GM12878 (cell line): ENCODE results near the gene CDKN1B. TPM values are rescaled to one million over a fixed set of nuclear protein-coding genes. Genes with fewer than 3 reads are reported as not detected.

Experiments
- ATAC-seq: fragments of 200-7000 bp; cut with Tn5 transposase; 3 replicates; pipeline ENCODE4 v1.9.1; 2020; ENCODE audit warnings: mild to moderate bottlenecking, moderate library complexity
- BruUV-seq: library from RNA; stranded (reverse); fragments of 400-500 nt; replicated peaks from 2 replicates; lab custom pipeline; 2021; lab: Mats Ljungman, UMichigan
- CTCF ChIA-PET: fragments of 300-600 bp; sonication (Branson Sonifier 250); formaldehyde crosslinking; extraction: SDS; loops from one replicate; lab custom pipeline; 2021; ENCODE audit warnings: inconsistent platforms; lab: Yijun Ruan, JAX
- POLR2A ChIA-PET: fragments of 350-600 bp; formaldehyde crosslinking; extraction: SDS; loops from one replicate; lab custom pipeline; 2021; ENCODE audit warnings: inconsistent platforms; lab: Charles Lee
- RAD21 ChIA-PET: fragments of 300-600 bp; sonication (Branson Sonifier 250); formaldehyde crosslinking; loops from one replicate; lab custom pipeline; 2023; ENCODE audit warnings: antibody characterized with exemption; ENCODE audit not compliant: unreplicated experiment; lab: Charles Lee
- SMC1A ChIA-PET: fragments of 300-600 bp; sonication (Branson Sonifier 250); formaldehyde crosslinking; loops from one replicate; lab custom pipeline; 2023; ENCODE audit not compliant: unreplicated experiment, uncharacterized antibody; lab: Charles Lee
- DNase-seq: peaks from one replicate; pipeline ENCODE4 v3.0.0-alpha.2; 2011; ENCODE audit warnings: low read depth, low spot score
- FAIRE-seq: peaks from 3 replicates; lab custom pipeline; 2011; peaks lifted over from hg19 to GRCh38; lab: Jason Lieb, UNC
- H2AFZ ChIP-seq: 2 replicates; pipeline ENCODE4 v1.6.0; 2011; ENCODE audit warnings: low read depth, low read length, control low read depth; ENCODE audit not compliant: control insufficient read depth
- H3K27ac ChIP-seq: 2 replicates; pipeline ENCODE4 v1.5.1; 2011; ENCODE audit warnings: control low read depth; ENCODE audit not compliant: control insufficient read depth, insufficient read depth
- H3K27me3 ChIP-seq, 2 experiments: replicated peaks in 1 of 2; 2 replicates each; pipeline versions ENCODE4 v1.6.0 to v1.6.1; 2011; ENCODE audit warnings: low read length in 1 of 2; ENCODE audit not compliant: control insufficient read depth in 2 of 2, insufficient read depth in 2 of 2
- H3K36me3 ChIP-seq, 2 experiments: 2 replicates each; pipeline ENCODE4 v1.5.1; 2011; ENCODE audit warnings: low read length in 1 of 2; ENCODE audit not compliant: control insufficient read depth in 2 of 2, insufficient read depth in 2 of 2
- H3K4me1 ChIP-seq: 2 replicates; pipeline ENCODE4 v1.6.1; 2011; ENCODE audit warnings: mild to moderate bottlenecking, low read length, moderate library complexity, mixed read lengths; ENCODE audit not compliant: control insufficient read depth, insufficient read depth
- H3K4me2 ChIP-seq: 2 replicates; pipeline ENCODE4 v1.6.0; 2011; ENCODE audit warnings: control low read depth; ENCODE audit not compliant: control insufficient read depth, insufficient read depth
- H3K4me3 ChIP-seq: fragments of 200-600 bp; sonication (generic); 2 replicates; pipeline ENCODE4 v1.5.1; 2016
- H3K79me2 ChIP-seq: 2 replicates; pipeline ENCODE4 v1.6.0; 2011; ENCODE audit warnings: low read length; ENCODE audit not compliant: control insufficient read depth, insufficient read depth
- H3K9ac ChIP-seq: 2 replicates; pipeline ENCODE4 v1.8.0; 2011; ENCODE audit warnings: low read length, control low read depth, mixed read lengths; ENCODE audit not compliant: control insufficient read depth, insufficient read depth
- H3K9me3 ChIP-seq: replicated peaks from 3 replicates; pipeline ENCODE4 v1.5.1; 2011; ENCODE audit warnings: mild to moderate bottlenecking, low read length; ENCODE audit not compliant: control insufficient read depth, insufficient read depth
- H4K20me1 ChIP-seq: 2 replicates; pipeline ENCODE4 v1.6.0; 2011; ENCODE audit not compliant: control insufficient read depth, insufficient read depth
- ASH2L ChIP-seq: fragments of 300-600, 200-600 bp; sonication (generic); IDR thresholded peaks from 2 replicates; pipeline ENCODE4 v1.6.1; 2017; ENCODE audit warnings: low read depth, mild to moderate bottlenecking, borderline replicate concordance
- EED ChIP-seq: sonication (generic); IDR thresholded peaks from 2 replicates; pipeline ENCODE4 v1.6.1; 2016; ENCODE audit warnings: antibody characterized with exemption, low read depth
- EP300 ChIP-seq, 2 experiments: fragments of 150-350 bp in 1 of 2; IDR thresholded peaks; 2 replicates each; pipeline ENCODE4 v1.6.1; 2011 to 2012; ENCODE audit warnings: low read depth in 2 of 2, low read length in 2 of 2, borderline replicate concordance in 1 of 2, improper control_type of control experiment in 1 of 2, inconsistent platforms in 1 of 2; ENCODE audit not compliant: control insufficient read depth in 1 of 2
- JUNB ChIP-seq: IDR thresholded peaks from 2 replicates; pipeline ENCODE4 v1.6.1; 2016; ENCODE audit warnings: antibody characterized with exemption, mild to moderate bottlenecking
- NFIC ChIP-seq: IDR thresholded peaks from 2 replicates; pipeline ENCODE4 v1.6.1; 2012; ENCODE audit warnings: low read depth, mild to moderate bottlenecking, inconsistent platforms, low read length, moderate library complexity
- RAD51 ChIP-seq: fragments of 450-650 bp; IDR thresholded peaks from 2 replicates; pipeline ENCODE4 v1.6.1; 2016; ENCODE audit warnings: moderate library complexity, mild to moderate bottlenecking, inconsistent platforms
- SIX5 ChIP-seq: IDR thresholded peaks from 2 replicates; pipeline ENCODE4 v1.6.1; 2011; ENCODE audit warnings: mild to moderate bottlenecking, low read depth, low read length, moderate library complexity; ENCODE audit not compliant: severe bottlenecking
- SMAD1 ChIP-seq: fragments of 450-650 bp; IDR thresholded peaks from 2 replicates; pipeline ENCODE4 v1.6.1; 2018; ENCODE audit warnings: mild to moderate bottlenecking, low read depth; ENCODE audit not compliant: partially characterized antibody
- TBL1XR1 ChIP-seq: IDR thresholded peaks from 2 replicates; pipeline ENCODE4 v1.6.1; 2012; ENCODE audit warnings: low read depth, low read length, improper control_type of control experiment
- ZNF384 ChIP-seq: IDR thresholded peaks from 2 replicates; pipeline ENCODE4 v1.6.1; 2012; ENCODE audit warnings: low read depth, mild to moderate bottlenecking, low read length, improper control_type of control experiment, borderline replicate concordance
- ZNF622 ChIP-seq: fragments of 450-650 bp; IDR thresholded peaks from 2 replicates; pipeline ENCODE4 v1.6.1; 2017; ENCODE audit warnings: mild to moderate bottlenecking, inconsistent platforms
- ZSCAN29 ChIP-seq: fragments of 450-650 bp; IDR thresholded peaks from 2 replicates; pipeline ENCODE4 v1.6.1; 2017; ENCODE audit warnings: mild to moderate bottlenecking, moderate library complexity
- in situ Hi-C: fragments of 300-500 bp; cut with MboI; formaldehyde crosslinking; loops from 9 replicates; pipeline ENCODE4 v1.14.3; 2018; ENCODE audit warnings: mixed read lengths
- intact Hi-C: fragments of 100-400 bp; cut with micrococcal nuclease; formaldehyde crosslinking; loops from one replicate; pipeline ENCODE4 v1.14.2; 2022; ENCODE audit not compliant: unreplicated experiment
- polyA plus RNA-seq, 11 experiments: library from polyadenylated mRNA; depleted of rRNA in 4 of 11; unstranded in 6 of 11; stranded (reverse) in 5 of 11; fragments of >200 nt; fragmentation: Nextera tagmentation in 4 of 11; fragmentation: Illumina TruSeq in 1 of 11; extraction: Ambion mirVana in 4 of 11; extraction: Trizol in 1 of 11; gene quantifications; 1 replicate in 1 of 11; 2 replicates in 10 of 11; pipeline versions ENCODE4 v1.2.1 to v1.2.3, GENCODE V29; 2011 to 2016; ENCODE audit warnings: inconsistent platforms in 2 of 11, missing spikeins in 2 of 11, low read depth in 1 of 11
- total RNA-seq, 4 experiments: library from RNA; depleted of rRNA in 3 of 4; stranded (reverse); fragments of >200 nt in 3 of 4; fragmentation: Illumina TruSeq in 1 of 4; extraction: Trizol in 1 of 4; gene quantifications; 2 replicates each; pipeline versions ENCODE4 v1.2.1 to v1.2.3, GENCODE V29; 2013 to 2021
- TF ChIP-seq, protein P1 (sequence below): fragments of 450-650 bp; IDR thresholded peaks from 2 replicates; pipeline ENCODE4 v1.6.1; 2017; ENCODE audit warnings: mild to moderate bottlenecking, moderate library complexity
- TF ChIP-seq, protein P2 (sequence below): fragments of 450-650 bp; formaldehyde crosslinking; IDR thresholded peaks from 2 replicates; pipeline ENCODE4 v1.4.0; 2020; ENCODE audit warnings: mild to moderate bottlenecking, moderate library complexity
- TF ChIP-seq, protein P3 (sequence below): IDR thresholded peaks from 2 replicates; pipeline ENCODE4 v1.6.1; 2011; ENCODE audit warnings: low read depth, low read length, improper control_type of control experiment, borderline replicate concordance

CDKN1B gene
- total and polyA plus RNA-seq, 10 of the 15 experiments (the other 5 are each of a cell fraction or from before 2014, with no cell fraction given) = 4.2 to 39.1 (median 23.1) TPM

- H3K27ac ChIP-seq = no peak overlapping the region
- H4K20me1 ChIP-seq = no peaks in the 10 kb centered on the region
- POLR2A ChIA-PET = interaction anchor here (1.8 kb wide), 1 partner anchor 11 kb away, joined by 18 read pairs; no protein-coding TSS in a partner anchor
- no peaks in the 10 kb centered on the region for H3K4me1 ChIP-seq
- no peak overlapping the region for H3K4me2 ChIP-seq
- H3K9me3 ChIP-seq = no peaks in the 10 kb centered on the region
- no peaks in the 10 kb centered on the region for H3K27me3 ChIP-seq
- DNase-seq (no peak), FAIRE-seq (no peak), ATAC-seq (no peak)
- no peak overlapping the region for H3K4me3 ChIP-seq
- CTCF ChIA-PET = interaction anchor here (0.7 to 2.0 kb wide), 5 partner anchors 12 to 230 kb away, joined by 3 to 8 read pairs (median 3); partner anchors contain the start of gene GPR19
- intact Hi-C loops = no loop called here
- SMC1A ChIA-PET = interaction anchor here (0.6 to 1.8 kb wide), 6 partner anchors 8 to 54 kb away, joined by 3 to 9 read pairs (median 4); no protein-coding TSS in a partner anchor
- in situ Hi-C loops = no loop called here
- H3K9ac ChIP-seq = no peak overlapping the region
- H3K36me3 ChIP-seq = no peaks in the 10 kb centered on the region
- H2AFZ ChIP-seq = no peak overlapping the region
- BruUV-seq = no TSS peak
- no peaks in the 10 kb centered on the region for H3K79me2 ChIP-seq
- RAD21 ChIA-PET = interaction anchor here (0.6 to 1.1 kb wide), 2 partner anchors 11 to 20 kb away, joined by 3 read pairs; no protein-coding TSS in a partner anchor
- TF ChIP-seq EED = no peak
- TF ChIP-seq, protein P1, sequence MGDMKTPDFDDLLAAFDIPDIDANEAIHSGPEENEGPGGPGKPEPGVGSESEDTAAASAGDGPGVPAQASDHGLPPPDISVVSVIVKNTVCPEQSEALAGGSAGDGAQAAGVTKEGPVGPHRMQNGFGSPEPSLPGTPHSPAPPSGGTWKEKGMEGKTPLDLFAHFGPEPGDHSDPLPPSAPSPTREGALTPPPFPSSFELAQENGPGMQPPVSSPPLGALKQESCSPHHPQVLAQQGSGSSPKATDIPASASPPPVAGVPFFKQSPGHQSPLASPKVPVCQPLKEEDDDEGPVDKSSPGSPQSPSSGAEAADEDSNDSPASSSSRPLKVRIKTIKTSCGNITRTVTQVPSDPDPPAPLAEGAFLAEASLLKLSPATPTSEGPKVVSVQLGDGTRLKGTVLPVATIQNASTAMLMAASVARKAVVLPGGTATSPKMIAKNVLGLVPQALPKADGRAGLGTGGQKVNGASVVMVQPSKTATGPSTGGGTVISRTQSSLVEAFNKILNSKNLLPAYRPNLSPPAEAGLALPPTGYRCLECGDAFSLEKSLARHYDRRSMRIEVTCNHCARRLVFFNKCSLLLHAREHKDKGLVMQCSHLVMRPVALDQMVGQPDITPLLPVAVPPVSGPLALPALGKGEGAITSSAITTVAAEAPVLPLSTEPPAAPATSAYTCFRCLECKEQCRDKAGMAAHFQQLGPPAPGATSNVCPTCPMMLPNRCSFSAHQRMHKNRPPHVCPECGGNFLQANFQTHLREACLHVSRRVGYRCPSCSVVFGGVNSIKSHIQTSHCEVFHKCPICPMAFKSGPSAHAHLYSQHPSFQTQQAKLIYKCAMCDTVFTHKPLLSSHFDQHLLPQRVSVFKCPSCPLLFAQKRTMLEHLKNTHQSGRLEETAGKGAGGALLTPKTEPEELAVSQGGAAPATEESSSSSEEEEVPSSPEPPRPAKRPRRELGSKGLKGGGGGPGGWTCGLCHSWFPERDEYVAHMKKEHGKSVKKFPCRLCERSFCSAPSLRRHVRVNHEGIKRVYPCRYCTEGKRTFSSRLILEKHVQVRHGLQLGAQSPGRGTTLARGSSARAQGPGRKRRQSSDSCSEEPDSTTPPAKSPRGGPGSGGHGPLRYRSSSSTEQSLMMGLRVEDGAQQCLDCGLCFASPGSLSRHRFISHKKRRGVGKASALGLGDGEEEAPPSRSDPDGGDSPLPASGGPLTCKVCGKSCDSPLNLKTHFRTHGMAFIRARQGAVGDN = no peak
- TF ChIP-seq, protein P2, sequence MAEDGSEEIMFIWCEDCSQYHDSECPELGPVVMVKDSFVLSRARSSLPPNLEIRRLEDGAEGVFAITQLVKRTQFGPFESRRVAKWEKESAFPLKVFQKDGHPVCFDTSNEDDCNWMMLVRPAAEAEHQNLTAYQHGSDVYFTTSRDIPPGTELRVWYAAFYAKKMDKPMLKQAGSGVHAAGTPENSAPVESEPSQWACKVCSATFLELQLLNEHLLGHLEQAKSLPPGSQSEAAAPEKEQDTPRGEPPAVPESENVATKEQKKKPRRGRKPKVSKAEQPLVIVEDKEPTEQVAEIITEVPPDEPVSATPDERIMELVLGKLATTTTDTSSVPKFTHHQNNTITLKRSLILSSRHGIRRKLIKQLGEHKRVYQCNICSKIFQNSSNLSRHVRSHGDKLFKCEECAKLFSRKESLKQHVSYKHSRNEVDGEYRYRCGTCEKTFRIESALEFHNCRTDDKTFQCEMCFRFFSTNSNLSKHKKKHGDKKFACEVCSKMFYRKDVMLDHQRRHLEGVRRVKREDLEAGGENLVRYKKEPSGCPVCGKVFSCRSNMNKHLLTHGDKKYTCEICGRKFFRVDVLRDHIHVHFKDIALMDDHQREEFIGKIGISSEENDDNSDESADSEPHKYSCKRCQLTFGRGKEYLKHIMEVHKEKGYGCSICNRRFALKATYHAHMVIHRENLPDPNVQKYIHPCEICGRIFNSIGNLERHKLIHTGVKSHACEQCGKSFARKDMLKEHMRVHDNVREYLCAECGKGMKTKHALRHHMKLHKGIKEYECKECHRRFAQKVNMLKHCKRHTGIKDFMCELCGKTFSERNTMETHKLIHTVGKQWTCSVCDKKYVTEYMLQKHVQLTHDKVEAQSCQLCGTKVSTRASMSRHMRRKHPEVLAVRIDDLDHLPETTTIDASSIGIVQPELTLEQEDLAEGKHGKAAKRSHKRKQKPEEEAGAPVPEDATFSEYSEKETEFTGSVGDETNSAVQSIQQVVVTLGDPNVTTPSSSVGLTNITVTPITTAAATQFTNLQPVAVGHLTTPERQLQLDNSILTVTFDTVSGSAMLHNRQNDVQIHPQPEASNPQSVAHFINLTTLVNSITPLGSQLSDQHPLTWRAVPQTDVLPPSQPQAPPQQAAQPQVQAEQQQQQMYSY (CRISPR knock-in tag) = no peak
- no peak for TF ChIP-seq SIX5
- no peak for TF ChIP-seq ZNF384
- no peak for TF ChIP-seq ZSCAN29
- TF ChIP-seq RAD51 = no peak
- TF ChIP-seq ZNF622 = no peak
- no peak for TF ChIP-seq JUNB
- TF ChIP-seq ASH2L = no peak
- TF ChIP-seq EP300 (IDR thresholded peaks at IDR 0.05; ENCODE audit: borderline replicate concordance in 1 of 2, control insufficient read depth in 1 of 2, low read depth in 2 of 2, low read length in 2 of 2) = no peak
- no peak for TF ChIP-seq TBL1XR1
- no peak for TF ChIP-seq SMAD1
- TF ChIP-seq, protein P3, sequence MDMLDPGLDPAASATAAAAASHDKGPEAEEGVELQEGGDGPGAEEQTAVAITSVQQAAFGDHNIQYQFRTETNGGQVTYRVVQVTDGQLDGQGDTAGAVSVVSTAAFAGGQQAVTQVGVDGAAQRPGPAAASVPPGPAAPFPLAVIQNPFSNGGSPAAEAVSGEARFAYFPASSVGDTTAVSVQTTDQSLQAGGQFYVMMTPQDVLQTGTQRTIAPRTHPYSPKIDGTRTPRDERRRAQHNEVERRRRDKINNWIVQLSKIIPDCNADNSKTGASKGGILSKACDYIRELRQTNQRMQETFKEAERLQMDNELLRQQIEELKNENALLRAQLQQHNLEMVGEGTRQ = no peak
- TF ChIP-seq NFIC = no peak
These were observed 34.9 kb upstream of the CDKN1B start for GRCh38 chr12:12682284-12682683.
